NCI-H1930 (cell line): ENCODE data around the gene NECAP2.
"Not testable (repeated sequence)": the region's sequence is repeated elsewhere in the genome, so short reads cannot be mapped to it uniquely, and the experiment has no call there.

ENCODE experiments used
- DNase-seq, 2 experiments: peaks; one replicate each; lab custom pipeline; 2025; lab: John Stamatoyannopoulos, UW

NECAP2 gene

GRCh38 chr1:16458831-16459230 is 18.3 kb downstream of the NECAP2 start:
- no peak for DNase-seq

- DNase-seq: no peak
Observed at GRCh38 chr1:16459352-16459925, 18.9 kb downstream of the NECAP2 start.

GRCh38 chr1:16461681-16462080 is 21.2 kb downstream of the NECAP2 start:
- DNase-seq: no peak

- no peak for DNase-seq
Observed at GRCh38 chr1:16462773-16463330, 22.3 kb downstream of the NECAP2 start.

- no peak for DNase-seq
Observed at GRCh38 chr1:16464917-16465625, 24.5 kb downstream of the NECAP2 start.

- no peak for DNase-seq
Observed at GRCh38 chr1:16468558-16468957, 28.0 kb downstream of the NECAP2 start.

- DNase-seq: no peak
Observed at GRCh38 chr1:16474166-16474800, 33.8 kb downstream of the NECAP2 start.

- DNase-seq: not testable (repeated sequence)
Observed at GRCh38 chr1:16474891-16475290, 34.4 kb downstream of the NECAP2 start.

- not testable (repeated sequence) for DNase-seq
Observed at GRCh38 chr1:16475771-16476770, 35.5 kb downstream of the NECAP2 start.

- no peak for DNase-seq
Observed at GRCh38 chr1:16478091-16478490, 37.6 kb downstream of the NECAP2 start.

GRCh38 chr1:16483146-16483545 is 42.6 kb downstream of the NECAP2 start:
- DNase-seq: not testable (repeated sequence)

GRCh38 chr1:16483639-16484500 is 43.3 kb downstream of the NECAP2 start:
- not testable (repeated sequence) for DNase-seq

GRCh38 chr1:16484501-16484835 is 43.9 kb downstream of the NECAP2 start:
- DNase-seq: no peak

- DNase-seq: no peak
Observed at GRCh38 chr1:16484931-16485330, 44.4 kb downstream of the NECAP2 start.

- DNase-seq: not testable (repeated sequence)
Observed at GRCh38 chr1:16486316-16486715, 45.8 kb downstream of the NECAP2 start.

- not testable (repeated sequence) for DNase-seq
Observed at GRCh38 chr1:16487011-16487410, 46.5 kb downstream of the NECAP2 start.

- not testable (repeated sequence) for DNase-seq
Observed at GRCh38 chr1:16489195-16489880, 48.8 kb downstream of the NECAP2 start.

- DNase-seq: no peak
Observed at GRCh38 chr1:16491056-16491675, 50.6 kb downstream of the NECAP2 start.

GRCh38 chr1:16492937-16493336 is 52.4 kb downstream of the NECAP2 start:
- DNase-seq: not testable (repeated sequence)

GRCh38 chr1:16493731-16494130 is 53.2 kb downstream of the NECAP2 start:
- not testable (repeated sequence) for DNase-seq
